HAP-1 (cell line): ENCODE measurements around the gene SSBP2.
A peak's percentile ranks its signal among the peaks of the same experiment; 100 is the strongest.

Experiments used
- DNase-seq, 2 experiments: peaks; one replicate each; pipeline ENCODE4 v3.0.0-alpha.2; 2016 to 2020; ENCODE audit warnings: low spot score in 2 of 2
- H3K27me3 ChIP-seq: fragments of 250-450 bp; sonication (Bioruptor Pico); 2 replicates; pipeline ENCODE4 v1.5.1; 2020; ENCODE audit warnings: low read depth, mild to moderate bottlenecking, moderate library complexity
- H3K36me3 ChIP-seq: fragments of 250-450 bp; sonication (Bioruptor Pico); replicated peaks from 2 replicates; pipeline ENCODE4 v1.5.1; 2020; ENCODE audit warnings: mild to moderate bottlenecking
- H3K4me1 ChIP-seq: fragments of 250-450 bp; sonication (Bioruptor Pico); 2 replicates; pipeline ENCODE4 v1.5.1; 2020; ENCODE audit warnings: mild to moderate bottlenecking
- H3K4me3 ChIP-seq: fragments of 250-450 bp; sonication (Bioruptor Pico); 2 replicates; pipeline ENCODE4 v1.5.1; 2020; ENCODE audit warnings: mild to moderate bottlenecking, moderate library complexity
- H3K9me3 ChIP-seq: fragments of 250-450 bp; sonication (Bioruptor Pico); 2 replicates; pipeline ENCODE4 v1.5.1; 2020; ENCODE audit warnings: mild to moderate bottlenecking, moderate library complexity
- in situ Hi-C: fragments of 300-500 bp; cut with MboI; formaldehyde crosslinking; loops from 3 replicates; pipeline ENCODE4 v1.14.3; 2020; ENCODE audit warnings: low sequenced_read_pairs, inconsistent platforms, mixed read lengths

SSBP2 gene

DNA sequence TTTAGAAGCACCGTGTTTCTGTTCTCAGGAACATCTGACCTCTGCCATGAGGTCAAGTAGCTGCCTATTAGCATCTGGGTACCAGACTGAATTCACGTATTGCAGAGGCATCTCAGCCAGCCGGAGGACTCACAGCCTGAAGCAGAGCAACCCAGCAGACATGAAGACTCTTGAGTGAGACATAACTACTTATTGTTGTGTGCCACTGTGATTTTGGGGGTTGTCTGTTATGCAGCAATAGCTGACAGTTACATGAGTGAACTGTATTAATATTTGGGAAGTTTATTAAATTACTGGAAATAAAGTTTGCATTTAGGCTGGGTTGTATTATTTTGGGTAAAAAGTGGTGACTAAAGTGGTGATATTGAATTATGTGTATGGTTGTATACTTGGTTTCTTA, 355.6 kb downstream of the SSBP2 start:
- no peaks in the 10 kb centered on the region for H3K4me1 ChIP-seq
- H3K27me3 ChIP-seq, result no peaks in the 10 kb centered on the region
- H3K36me3 ChIP-seq, result no peaks in the 10 kb centered on the region
- no peaks in the 10 kb centered on the region for H3K9me3 ChIP-seq
- no peak for DNase-seq
- no peak overlapping the region for H3K4me3 ChIP-seq
- in situ Hi-C loops, result no loop called here

DNA sequence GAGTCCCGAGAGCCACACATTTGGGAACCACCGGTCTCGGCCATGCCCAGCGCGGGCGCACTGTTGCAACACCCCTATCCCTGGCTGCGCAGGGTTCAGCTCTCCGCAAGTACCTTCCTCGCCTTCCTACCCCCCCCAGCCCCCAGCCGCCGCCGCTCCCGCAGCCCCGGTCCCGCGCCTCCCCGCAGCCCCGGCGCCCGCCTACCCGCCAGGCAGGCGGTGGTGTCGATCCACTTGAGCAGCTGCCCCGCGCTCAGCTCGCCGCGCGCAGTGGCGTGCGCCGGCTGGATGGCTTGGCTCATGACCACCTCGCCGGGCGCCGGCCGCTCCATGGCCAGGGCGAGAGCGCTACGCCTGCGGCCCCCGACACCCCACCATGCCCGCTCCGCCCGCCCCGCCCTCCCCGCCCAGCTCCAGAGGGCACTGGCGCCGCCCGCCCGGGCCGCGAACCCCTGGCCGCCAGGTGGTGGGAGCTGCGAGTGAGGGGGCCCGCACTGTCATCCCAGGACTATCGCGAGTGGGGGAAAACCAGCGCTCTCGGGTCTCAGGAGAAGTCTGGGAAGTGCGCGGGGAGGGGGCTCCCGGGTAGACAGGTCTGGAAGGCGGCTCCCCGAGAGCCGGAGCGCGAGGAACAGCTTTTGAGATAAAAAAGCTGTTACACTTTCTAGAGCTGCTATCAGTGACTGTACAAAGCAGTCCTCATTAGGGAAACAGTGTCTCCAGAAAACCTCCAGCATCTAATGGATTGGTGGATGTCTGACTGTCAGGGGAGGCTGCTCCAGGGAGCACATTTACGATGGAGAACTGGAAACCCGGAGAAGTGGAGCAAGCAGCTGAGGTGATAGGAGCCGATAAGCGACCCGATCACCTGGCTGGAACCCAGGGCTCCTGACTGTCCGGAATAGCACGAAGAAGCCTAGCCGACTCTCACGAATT, 356.8 kb downstream of the SSBP2 start, which contains the start of gene ACOT12:
Gene ACOT12, minus strand, starts transcription at position 352 of the 936 bp plus-strand sequence. Its CDS starts 20 bp downstream, at position 332.
- H3K4me3 ChIP-seq, result peak within 1 kb of the TSS; percentile 19
- DNase-seq, result peak in 1 of 2 experiments; percentile 25
- H3K36me3 ChIP-seq, result no peaks in the 10 kb centered on the region
- in situ Hi-C loops, result no loop called here
- H3K9me3 ChIP-seq, result no peaks in the 10 kb centered on the region
- H3K4me1 ChIP-seq, result no peaks in the 10 kb centered on the region
- no peaks in the 10 kb centered on the region for H3K27me3 ChIP-seq

DNA sequence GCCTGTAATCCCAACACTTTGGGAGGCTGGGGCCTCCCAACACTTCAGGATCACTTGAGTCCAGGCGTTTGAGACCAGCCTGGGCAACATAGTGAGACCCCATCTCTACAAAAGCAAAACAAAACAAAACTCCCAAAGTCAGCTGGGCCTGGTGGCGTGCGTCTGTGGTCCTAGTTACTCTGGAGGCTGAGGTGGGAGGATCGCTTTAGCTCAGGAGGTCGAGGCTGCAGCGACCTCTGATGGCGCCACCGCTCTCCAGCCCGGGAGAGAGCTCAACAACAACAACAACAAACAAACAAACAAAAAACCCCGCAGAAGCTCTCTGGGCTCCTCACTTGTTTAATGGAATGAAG, 357.5 kb downstream of the SSBP2 start:
- H3K9me3 ChIP-seq, result no peaks in the 10 kb centered on the region
- no peaks in the 10 kb centered on the region for H3K4me1 ChIP-seq
- no peaks in the 10 kb centered on the region for H3K27me3 ChIP-seq
- in situ Hi-C loops, result no loop called here
- no peak for DNase-seq
- H3K36me3 ChIP-seq, result no peaks in the 10 kb centered on the region
- peak overlapping the region; percentile 19 for H3K4me3 ChIP-seq

DNA sequence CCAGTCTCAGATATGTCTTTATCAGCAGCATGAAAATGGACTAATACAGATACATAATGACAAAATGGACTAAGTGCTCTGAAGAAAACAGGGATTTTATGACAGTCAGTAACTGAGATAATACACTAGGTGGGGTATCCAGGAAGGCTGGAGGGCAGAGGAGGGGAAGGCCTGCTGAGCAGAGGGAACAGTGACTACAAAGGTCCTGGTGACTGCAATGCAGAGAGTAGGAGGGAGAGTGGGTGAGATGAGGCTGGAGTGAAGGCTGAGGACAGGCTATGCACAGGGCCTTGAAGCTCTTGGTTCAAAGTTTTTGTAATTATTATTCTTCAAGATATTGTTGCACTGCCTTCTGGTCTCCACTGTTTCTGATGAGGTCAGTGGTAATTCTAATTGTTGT, 361.9 kb downstream of the SSBP2 start:
- H3K27me3 ChIP-seq, result no peaks in the 10 kb centered on the region
- in situ Hi-C loops, result no loop called here
- no peak for DNase-seq
- no peaks in the 10 kb centered on the region for H3K4me1 ChIP-seq
- no peak overlapping the region for H3K4me3 ChIP-seq
- H3K9me3 ChIP-seq, result no peaks in the 10 kb centered on the region
- H3K36me3 ChIP-seq, result no peaks in the 10 kb centered on the region

DNA sequence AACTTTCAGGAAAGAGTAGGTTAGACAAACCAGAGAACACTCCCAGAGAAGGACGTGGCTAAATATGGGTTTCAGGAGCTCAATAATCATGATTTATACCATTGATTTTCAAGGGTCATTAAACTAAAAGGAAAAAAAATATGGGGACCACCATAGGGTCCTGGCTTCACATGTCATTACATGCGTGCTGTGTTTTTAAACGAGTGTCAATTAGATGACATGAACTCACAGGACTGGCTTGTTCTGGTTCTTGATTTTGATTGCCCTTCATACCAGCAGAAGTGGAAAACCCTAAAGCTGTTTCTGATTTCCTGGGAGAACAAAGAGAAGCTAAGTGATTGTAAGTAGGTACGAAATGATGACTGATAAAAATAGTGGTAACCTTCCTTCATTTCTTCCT, 362.7 kb downstream of the SSBP2 start:
- H3K4me3 ChIP-seq, result no peak overlapping the region

DNA sequence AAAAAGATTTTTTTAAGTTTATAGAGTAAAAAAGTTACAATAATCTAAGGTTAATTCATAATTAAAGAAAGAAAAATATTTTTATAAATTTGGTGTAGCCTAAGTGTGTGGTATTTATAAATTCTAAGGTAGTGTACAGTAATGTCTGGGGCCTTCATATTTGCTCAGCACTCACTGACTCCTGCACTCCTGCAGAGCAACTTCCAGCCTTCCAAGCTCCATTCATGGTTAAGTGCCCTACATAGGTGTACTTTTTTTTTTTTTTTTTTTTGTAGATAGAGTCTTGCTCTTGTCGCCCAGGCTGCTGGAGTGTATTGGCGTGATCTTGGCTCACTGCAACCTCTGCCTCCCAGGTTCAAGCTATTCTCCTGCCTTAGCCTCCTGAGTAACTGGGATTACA, 367.0 kb downstream of the SSBP2 start:
- in situ Hi-C loops, result no loop called here

More for the DNA sequence above, 362.7 kb downstream of the SSBP2 start:
- no peaks in the 10 kb centered on the region for H3K9me3 ChIP-seq
- H3K4me1 ChIP-seq, result no peaks in the 10 kb centered on the region
- in situ Hi-C loops, result no loop called here
- DNase-seq, result no peak
- H3K36me3 ChIP-seq, result no peaks in the 10 kb centered on the region
- no peaks in the 10 kb centered on the region for H3K27me3 ChIP-seq

DNA sequence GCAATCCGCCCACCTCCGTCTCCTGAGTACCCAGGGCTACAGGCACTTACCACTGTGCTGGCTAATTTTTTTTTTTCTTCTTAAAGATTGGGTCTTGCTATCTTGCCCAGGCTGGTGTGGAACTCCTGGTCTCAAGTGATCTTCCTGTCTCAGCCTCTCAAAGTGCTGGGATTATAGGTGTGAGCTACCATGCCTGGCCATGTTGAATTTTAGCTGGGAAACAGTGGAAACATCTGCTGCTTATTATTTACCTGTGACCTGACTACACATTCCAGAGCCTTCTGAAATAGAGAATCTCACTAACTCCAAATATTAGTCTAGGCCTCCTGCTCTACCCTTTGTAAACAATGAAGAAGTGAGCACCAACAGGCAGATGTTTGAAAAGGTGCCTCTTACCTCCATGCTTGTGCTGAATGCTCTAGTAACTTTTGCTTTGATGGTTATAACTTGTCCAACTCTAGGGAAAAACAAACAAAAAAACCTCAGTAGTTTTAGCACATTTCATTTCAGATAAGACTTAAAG, 379.5 kb downstream of the SSBP2 start:
- no peaks in the 10 kb centered on the region for H3K36me3 ChIP-seq
- DNase-seq, result no peak
- H3K27me3 ChIP-seq, result no peaks in the 10 kb centered on the region
- H3K4me1 ChIP-seq, result no peaks in the 10 kb centered on the region
- no peak overlapping the region for H3K4me3 ChIP-seq
- in situ Hi-C loops, result no loop called here
- no peaks in the 10 kb centered on the region for H3K9me3 ChIP-seq

More for the DNA sequence above, 367.0 kb downstream of the SSBP2 start:
- Histone ChIP-seq H3K27me3 (no peaks in the 10 kb centered on the region), H3K36me3 (no peaks in the 10 kb centered on the region), H3K9me3 (no peaks in the 10 kb centered on the region), H3K4me1 (no peaks in the 10 kb centered on the region), H3K4me3 (no peak overlapping the region)
- DNase-seq, result no peak

DNA sequence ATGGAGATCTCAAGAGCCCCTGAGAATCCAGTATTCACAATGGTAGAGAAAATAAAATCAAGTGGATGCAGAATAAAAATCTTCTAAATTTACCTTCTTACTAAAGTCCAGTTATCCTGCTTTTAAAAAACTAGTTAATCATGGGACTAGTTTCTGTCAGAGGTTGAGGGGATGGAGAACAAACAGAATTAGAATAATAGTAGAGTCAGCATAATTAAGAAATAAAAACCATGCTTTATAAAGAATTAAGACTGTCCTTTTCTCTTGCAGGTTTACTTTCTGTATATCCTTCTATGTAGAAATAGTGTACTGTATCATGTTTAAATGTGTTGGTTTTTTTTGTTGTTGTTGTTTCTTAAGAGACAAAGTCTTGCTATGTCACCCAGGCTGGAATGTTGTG, 380.0 kb downstream of the SSBP2 start:
- Histone ChIP-seq H3K4me3 (no peak overlapping the region), H3K36me3 (no peaks in the 10 kb centered on the region), H3K4me1 (no peaks in the 10 kb centered on the region), H3K9me3 (no peaks in the 10 kb centered on the region), H3K27me3 (no peaks in the 10 kb centered on the region)
- DNase-seq, result no peak
- in situ Hi-C loops, result no loop called here

DNA sequence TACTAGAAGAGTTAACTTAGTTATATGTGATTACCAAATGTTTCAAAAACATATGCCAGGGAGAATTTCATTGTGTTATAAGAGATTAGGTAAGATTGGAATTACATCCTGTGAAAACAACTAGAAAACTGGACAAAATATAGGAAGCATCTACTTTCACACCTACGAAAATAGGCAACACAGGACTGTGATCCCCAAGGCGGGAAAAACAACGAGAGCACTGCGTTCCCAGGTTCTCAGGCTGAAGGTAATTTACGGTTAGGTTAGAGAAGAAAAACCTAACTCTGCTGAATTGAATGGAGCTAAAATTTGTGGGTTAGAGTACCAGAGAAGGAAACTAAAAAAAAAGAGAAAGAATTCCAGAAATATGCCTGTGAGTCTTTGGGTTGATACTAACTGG, 385.4 kb downstream of the SSBP2 start:
- Histone ChIP-seq H3K4me3 (no peak overlapping the region), H3K4me1 (no peaks in the 10 kb centered on the region), H3K9me3 (no peaks in the 10 kb centered on the region), H3K27me3 (no peaks in the 10 kb centered on the region), H3K36me3 (no peaks in the 10 kb centered on the region)
- in situ Hi-C loops, result no loop called here
- DNase-seq, result no peak

DNA sequence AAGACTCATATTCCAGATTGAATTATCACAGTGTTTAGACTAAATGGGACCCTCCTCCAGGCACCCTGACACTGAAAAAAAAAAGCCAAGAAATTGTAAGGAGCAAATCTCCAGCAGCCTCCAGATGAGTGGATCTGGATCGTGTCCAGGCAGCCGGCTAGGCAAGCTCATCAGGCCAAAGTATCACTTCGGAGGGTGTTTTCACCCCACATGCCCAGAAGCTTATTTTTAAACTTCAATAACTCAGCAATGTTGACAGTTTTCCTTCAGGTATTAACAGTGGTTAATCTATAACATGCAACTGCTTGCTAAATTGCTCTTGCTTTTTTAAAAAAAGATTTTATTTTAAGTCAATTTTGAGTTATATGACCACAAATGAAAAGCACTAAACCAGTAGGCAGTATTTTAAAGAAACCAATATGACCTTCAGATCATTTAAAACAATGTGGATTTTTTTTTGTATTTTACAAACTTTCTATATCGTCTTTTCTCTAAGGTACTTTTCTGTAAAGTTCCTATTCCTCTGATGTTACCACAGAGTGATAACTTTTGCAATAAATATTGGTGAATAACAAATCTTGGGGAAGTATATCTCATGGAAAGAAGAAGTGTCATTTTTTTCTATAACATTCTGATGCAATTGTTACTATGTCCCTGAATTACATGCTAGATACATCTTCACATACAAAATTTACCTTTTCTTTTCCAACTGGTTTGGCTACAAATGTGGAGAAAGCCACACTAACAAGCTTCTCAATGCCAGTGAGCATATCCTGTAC, 387.6 kb downstream of the SSBP2 start:
- in situ Hi-C loops, result no loop called here
- Histone ChIP-seq H3K9me3 (no peaks in the 10 kb centered on the region), H3K27me3 (no peaks in the 10 kb centered on the region), H3K4me3 (no peak overlapping the region), H3K4me1 (no peaks in the 10 kb centered on the region), H3K36me3 (no peaks in the 10 kb centered on the region)
- no peak for DNase-seq
